ENCODE data around the gene ABHD14A.

DNA sequence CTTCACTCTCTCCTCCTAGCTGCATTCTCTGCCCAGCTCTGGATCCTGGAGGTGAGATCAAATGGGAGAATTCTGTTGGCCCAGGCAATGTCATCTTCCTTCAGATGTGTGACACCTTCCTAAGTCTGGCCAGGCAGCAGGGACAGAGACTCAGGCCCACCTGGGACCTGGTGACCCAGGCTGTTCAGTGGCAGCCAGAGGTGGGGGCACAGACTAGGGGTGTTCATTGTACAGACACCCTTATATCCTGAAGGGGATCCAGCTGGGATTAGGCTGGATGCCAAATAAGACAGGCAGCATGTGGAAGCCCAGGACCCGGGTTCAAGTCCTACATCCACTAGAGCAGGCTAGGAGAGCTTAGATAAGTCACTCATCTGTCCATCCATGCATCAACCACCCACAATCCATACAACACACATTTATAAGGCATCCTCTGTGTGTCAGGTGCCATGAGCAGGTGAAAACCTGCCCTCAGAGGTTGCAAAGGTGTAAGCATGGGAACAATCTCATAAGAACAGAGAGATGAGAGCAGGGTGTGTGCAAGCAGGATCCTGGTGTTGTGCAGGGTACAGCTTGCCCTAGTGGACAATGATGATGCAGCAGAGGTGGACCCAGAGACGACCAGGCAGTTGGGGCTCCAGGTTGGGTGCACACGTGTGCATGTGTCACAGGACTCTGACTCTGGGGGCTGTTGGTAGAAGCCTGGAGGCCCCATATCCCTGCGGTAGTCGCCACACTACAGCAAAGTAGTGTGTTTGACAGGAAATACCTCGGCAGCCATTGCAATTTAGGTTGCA is 39.1 kb downstream of the ABHD14A start:
- TF ChIP-seq, protein P1, sequence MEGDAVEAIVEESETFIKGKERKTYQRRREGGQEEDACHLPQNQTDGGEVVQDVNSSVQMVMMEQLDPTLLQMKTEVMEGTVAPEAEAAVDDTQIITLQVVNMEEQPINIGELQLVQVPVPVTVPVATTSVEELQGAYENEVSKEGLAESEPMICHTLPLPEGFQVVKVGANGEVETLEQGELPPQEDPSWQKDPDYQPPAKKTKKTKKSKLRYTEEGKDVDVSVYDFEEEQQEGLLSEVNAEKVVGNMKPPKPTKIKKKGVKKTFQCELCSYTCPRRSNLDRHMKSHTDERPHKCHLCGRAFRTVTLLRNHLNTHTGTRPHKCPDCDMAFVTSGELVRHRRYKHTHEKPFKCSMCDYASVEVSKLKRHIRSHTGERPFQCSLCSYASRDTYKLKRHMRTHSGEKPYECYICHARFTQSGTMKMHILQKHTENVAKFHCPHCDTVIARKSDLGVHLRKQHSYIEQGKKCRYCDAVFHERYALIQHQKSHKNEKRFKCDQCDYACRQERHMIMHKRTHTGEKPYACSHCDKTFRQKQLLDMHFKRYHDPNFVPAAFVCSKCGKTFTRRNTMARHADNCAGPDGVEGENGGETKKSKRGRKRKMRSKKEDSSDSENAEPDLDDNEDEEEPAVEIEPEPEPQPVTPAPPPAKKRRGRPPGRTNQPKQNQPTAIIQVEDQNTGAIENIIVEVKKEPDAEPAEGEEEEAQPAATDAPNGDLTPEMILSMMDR (IDR thresholded peaks at IDR 0.05 in 8 of 11, conservative IDR thresholded peaks at IDR 0.05 in 3 of 11): no peak
- no peak for TF ChIP-seq POLR2A (IDR thresholded peaks at IDR 0.05)
- no peak for TF ChIP-seq POLR2AphosphoS5 (IDR thresholded peaks at IDR 0.05)

All from spleen (tissue), 7 donors.